Suppressor macrophage treated with lipopolysaccharide for 4 hours (primary cell): ENCODE results near the gene NHSL2.
A peak's percentile ranks its signal among the peaks of the same experiment; 100 is the strongest.

Source experiments
- DNase-seq: peaks from one replicate; pipeline ENCODE4 v3.0.0-alpha.2; 2020

The NHSL2 gene

GRCh38 chrX:72020788-72021187, 110.1 kb downstream of the NHSL2 start:
- DNase-seq, result no peak

GRCh38 chrX:72021975-72022374, 111.3 kb downstream of the NHSL2 start:
- DNase-seq, result peak; percentile 22

- no peak for DNase-seq
These were observed 112.4 kb downstream of the NHSL2 start for GRCh38 chrX:72023071-72023470.

GRCh38 chrX:72025236-72025770, 114.7 kb downstream of the NHSL2 start:
- no peak for DNase-seq

- no peak for DNase-seq
These were observed 115.8 kb downstream of the NHSL2 start for GRCh38 chrX:72026341-72027023.

- no peak for DNase-seq
These were observed 116.6 kb downstream of the NHSL2 start for GRCh38 chrX:72027024-72027913.

- DNase-seq, result no peak
These were observed 117.3 kb downstream of the NHSL2 start for GRCh38 chrX:72027914-72028307.

- no peak for DNase-seq
These were observed 118.2 kb downstream of the NHSL2 start for GRCh38 chrX:72028701-72029470.

- no peak for DNase-seq
These were observed 119.1 kb downstream of the NHSL2 start for GRCh38 chrX:72029483-72030411.

GRCh38 chrX:72030431-72030830, 119.8 kb downstream of the NHSL2 start:
- DNase-seq, result no peak

- no peak for DNase-seq
These were observed 120.5 kb downstream of the NHSL2 start for GRCh38 chrX:72031118-72031517.

- DNase-seq, result no peak
These were observed 121.0 kb downstream of the NHSL2 start for GRCh38 chrX:72031634-72032033.

- DNase-seq, result no peak
These were observed 127.0 kb downstream of the NHSL2 start for GRCh38 chrX:72037601-72038000.

GRCh38 chrX:72038016-72038415, 127.4 kb downstream of the NHSL2 start:
- DNase-seq, result no peak

GRCh38 chrX:72038868-72039267, 128.2 kb downstream of the NHSL2 start:
- DNase-seq, result no peak

GRCh38 chrX:72040506-72040905, 129.9 kb downstream of the NHSL2 start:
- no peak for DNase-seq

GRCh38 chrX:72041176-72041575, 130.5 kb downstream of the NHSL2 start:
- DNase-seq, result no peak

- DNase-seq, result no peak
These were observed 131.5 kb downstream of the NHSL2 start for GRCh38 chrX:72041871-72042851.

GRCh38 chrX:72042852-72043248, 132.2 kb downstream of the NHSL2 start:
- DNase-seq, result no peak

GRCh38 chrX:72043636-72044035, 133.0 kb downstream of the NHSL2 start:
- no peak for DNase-seq

GRCh38 chrX:72045141-72045540, 134.5 kb downstream of the NHSL2 start:
- DNase-seq, result no peak
